Neural progenitor cell (in vitro differentiated cells): ENCODE results near the gene TREM1. TPM values are rescaled to one million over a fixed set of nuclear protein-coding genes. Genes with fewer than 3 reads are reported as not detected.

Source experiments
- DNase-seq: peaks from one replicate; pipeline ENCODE4 v3.0.0-alpha.2; 2016; ENCODE audit warnings: low spot score
- H2AFZ ChIP-seq: fragments of 200-600 bp; sonication (generic); replicated peaks from 2 replicates; pipeline ENCODE4 v1.6.1; 2016; ENCODE audit warnings: antibody characterized with exemption
- H3F3A ChIP-seq: fragments of 200-600 bp; sonication (generic); 2 replicates; pipeline ENCODE4 v1.6.1; 2016; ENCODE audit warnings: antibody characterized with exemption, low read depth
- H3K27ac ChIP-seq: fragments of 200-600 bp; sonication (generic); 2 replicates; pipeline ENCODE4 v1.5.1; 2016; ENCODE audit warnings: mild to moderate bottlenecking
- H3K27me3 ChIP-seq: fragments of 200-600 bp; sonication (generic); 2 replicates; pipeline ENCODE4 v1.6.1; 2016; ENCODE audit warnings: mild to moderate bottlenecking, moderate library complexity
- H3K36me3 ChIP-seq: fragments of 200-600 bp; sonication (generic); 2 replicates; pipeline ENCODE4 v1.5.1; 2016
- H3K4me1 ChIP-seq: fragments of 200-600 bp; sonication (generic); 2 replicates; pipeline ENCODE4 v1.6.1; 2016; ENCODE audit warnings: mixed run types
- H3K4me2 ChIP-seq: fragments of 200-600 bp; sonication (generic); 2 replicates; pipeline ENCODE4 v1.6.1; 2016
- H3K4me3 ChIP-seq: fragments of 200-600 bp; sonication (generic); 2 replicates; pipeline ENCODE4 v1.5.1; 2016
- H3K79me2 ChIP-seq: fragments of 200-600 bp; sonication (generic); 2 replicates; pipeline ENCODE4 v1.6.1; 2016; ENCODE audit warnings: low read depth
- H3K9ac ChIP-seq: fragments of 200-600 bp; sonication (generic); 2 replicates; pipeline ENCODE4 v1.6.1; 2016
- H3K9me3 ChIP-seq: fragments of 200-600 bp; sonication (generic); 2 replicates; pipeline ENCODE4 v1.5.1; 2016; ENCODE audit warnings: low read depth
- H4K20me1 ChIP-seq: fragments of 200-600 bp; sonication (generic); 2 replicates; pipeline ENCODE4 v1.6.1; 2016; ENCODE audit warnings: low read depth
- H3K27ac Mint-ChIP-seq: 3 replicates; pipeline ENCODE4 v1.8.0; 2021; ENCODE audit warnings: mixed read lengths
- H3K27me3 Mint-ChIP-seq: 2 replicates; pipeline ENCODE4 v1.8.0; 2022; ENCODE audit warnings: low read depth, mild to moderate bottlenecking, inconsistent platforms, moderate library complexity, mixed read lengths; ENCODE audit not compliant: insufficient read depth
- H3K36me3 Mint-ChIP-seq: 3 replicates; pipeline ENCODE4 v1.8.0; 2021; ENCODE audit warnings: mixed read lengths
- H3K4me1 Mint-ChIP-seq: 3 replicates; pipeline ENCODE4 v1.8.0; 2021; ENCODE audit warnings: mixed read lengths
- H3K4me3 Mint-ChIP-seq: 3 replicates; pipeline ENCODE4 v1.8.0; 2021; ENCODE audit warnings: mild to moderate bottlenecking, moderate library complexity, mixed read lengths
- H3K9me3 Mint-ChIP-seq: 3 replicates; pipeline ENCODE4 v1.8.0; 2020; ENCODE audit warnings: mixed read lengths
- EZH2 ChIP-seq: fragments of 200-600 bp; sonication (generic); IDR thresholded peaks from 2 replicates; pipeline ENCODE4 v1.6.1; 2017; ENCODE audit warnings: antibody characterized with exemption, mild to moderate bottlenecking, moderate library complexity
- EZH2phosphoT487 ChIP-seq: fragments of 200-600 bp; sonication (generic); IDR thresholded peaks from 2 replicates; pipeline ENCODE4 v1.6.1; 2017; ENCODE audit warnings: antibody characterized with exemption
- total RNA-seq: library from RNA; depleted of rRNA; stranded (reverse); fragments of >200 nt; gene quantifications from 2 replicates; pipeline ENCODE4 v1.2.3, GENCODE V29; 2015; ENCODE audit warnings: low replicate concordance
- TF ChIP-seq, protein P1 (sequence below): fragments of 200-600 bp; sonication (generic); IDR thresholded peaks from 2 replicates; pipeline ENCODE4 v1.5.1; 2017; ENCODE audit warnings: antibody characterized with exemption, mild to moderate bottlenecking

TREM1 gene
- total RNA-seq, 1 donor from 2014 or later = not detected

DNA sequence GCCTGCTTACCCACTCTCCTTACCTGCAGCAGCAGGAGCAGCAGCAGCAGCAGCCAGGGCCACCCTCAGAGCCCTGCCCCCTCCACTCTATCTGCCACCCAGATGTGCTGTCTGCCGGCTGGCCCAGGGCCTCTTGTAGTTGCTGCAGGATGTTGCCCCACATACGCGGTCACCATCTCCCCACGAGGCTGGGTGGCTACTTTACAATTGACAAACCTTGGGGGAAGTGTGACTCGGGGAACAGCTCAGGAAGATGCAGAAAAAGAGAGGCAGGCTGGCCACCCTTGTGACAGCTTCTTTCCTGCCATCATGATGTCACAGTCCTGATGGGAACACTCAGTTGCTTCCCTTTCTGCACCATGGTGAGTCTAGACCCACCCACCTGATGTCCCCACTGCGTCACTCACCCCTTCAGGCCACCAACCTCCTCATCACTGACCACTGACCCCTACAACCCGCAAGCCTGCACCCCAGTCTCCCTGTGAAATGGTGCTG lies 14.5 kb downstream of the TREM1 start:
- H3K36me3 Mint-ChIP-seq = no peaks in the 10 kb centered on the region

DNA sequence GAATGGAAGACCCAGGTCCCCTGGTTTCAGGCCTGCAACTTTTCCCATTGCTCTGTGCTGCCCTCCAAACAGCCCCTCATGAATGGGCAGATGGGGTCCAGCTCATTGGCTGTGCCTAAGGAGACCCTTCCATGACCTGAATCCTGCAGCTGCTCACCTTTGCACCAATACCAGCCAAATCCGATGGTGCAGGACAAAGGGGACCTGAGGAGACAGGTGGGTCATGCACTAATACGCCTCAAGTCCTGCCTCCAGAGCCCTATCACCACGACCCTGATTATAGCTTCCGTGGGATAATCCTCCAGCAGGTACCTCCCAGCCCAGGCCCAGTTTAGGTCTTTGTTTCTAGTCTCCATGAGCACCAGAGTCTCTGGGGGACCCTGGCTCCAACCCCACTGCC lies 16.8 kb downstream of the TREM1 start:
- Histone ChIP-seq H3K36me3 (no peaks in the 10 kb centered on the region), H3K4me3 (no peak overlapping the region), H3K4me2 (no peak overlapping the region), H3F3A (no peaks in the 10 kb centered on the region), H4K20me1 (no peaks in the 10 kb centered on the region), H3K27ac (no peak overlapping the region), H3K9me3 (no peaks in the 10 kb centered on the region), H3K79me2 (no peaks in the 10 kb centered on the region), H3K4me1 (no peaks in the 10 kb centered on the region), H2AFZ (no peak overlapping the region), H3K27me3 (no peaks in the 10 kb centered on the region), H3K9ac (no peak overlapping the region)
- Mint-ChIP-seq H3K4me1 (no peaks in the 10 kb centered on the region), H3K9me3 (no peaks in the 10 kb centered on the region), H3K4me3 (no peak overlapping the region), H3K36me3 (no peaks in the 10 kb centered on the region), H3K27me3 (peaks cover 6% of the 10 kb centered on the region), H3K27ac (no peak overlapping the region)
- TF ChIP-seq EZH2 (no peak), EZH2phosphoT487 (no peak)
- TF ChIP-seq, protein P1, sequence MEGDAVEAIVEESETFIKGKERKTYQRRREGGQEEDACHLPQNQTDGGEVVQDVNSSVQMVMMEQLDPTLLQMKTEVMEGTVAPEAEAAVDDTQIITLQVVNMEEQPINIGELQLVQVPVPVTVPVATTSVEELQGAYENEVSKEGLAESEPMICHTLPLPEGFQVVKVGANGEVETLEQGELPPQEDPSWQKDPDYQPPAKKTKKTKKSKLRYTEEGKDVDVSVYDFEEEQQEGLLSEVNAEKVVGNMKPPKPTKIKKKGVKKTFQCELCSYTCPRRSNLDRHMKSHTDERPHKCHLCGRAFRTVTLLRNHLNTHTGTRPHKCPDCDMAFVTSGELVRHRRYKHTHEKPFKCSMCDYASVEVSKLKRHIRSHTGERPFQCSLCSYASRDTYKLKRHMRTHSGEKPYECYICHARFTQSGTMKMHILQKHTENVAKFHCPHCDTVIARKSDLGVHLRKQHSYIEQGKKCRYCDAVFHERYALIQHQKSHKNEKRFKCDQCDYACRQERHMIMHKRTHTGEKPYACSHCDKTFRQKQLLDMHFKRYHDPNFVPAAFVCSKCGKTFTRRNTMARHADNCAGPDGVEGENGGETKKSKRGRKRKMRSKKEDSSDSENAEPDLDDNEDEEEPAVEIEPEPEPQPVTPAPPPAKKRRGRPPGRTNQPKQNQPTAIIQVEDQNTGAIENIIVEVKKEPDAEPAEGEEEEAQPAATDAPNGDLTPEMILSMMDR = no peak
- DNase-seq = no peak

More for the DNA sequence above, 14.5 kb downstream of the TREM1 start:
- no peaks in the 10 kb centered on the region for H3K9me3 Mint-ChIP-seq
- H4K20me1 ChIP-seq = no peaks in the 10 kb centered on the region
- no peaks in the 10 kb centered on the region for H3K4me1 ChIP-seq
- no peaks in the 10 kb centered on the region for H3K4me1 Mint-ChIP-seq
- H3K79me2 ChIP-seq = no peaks in the 10 kb centered on the region
- H3K9ac ChIP-seq = no peak overlapping the region
- H3K4me2 ChIP-seq = no peak overlapping the region
- no peak overlapping the region for H3K27ac Mint-ChIP-seq
- no peak for DNase-seq
- no peaks in the 10 kb centered on the region for H3K27me3 ChIP-seq
- H3K9me3 ChIP-seq = no peaks in the 10 kb centered on the region
- no peaks in the 10 kb centered on the region for H3K36me3 ChIP-seq
- no peaks in the 10 kb centered on the region for H3F3A ChIP-seq
- no peak overlapping the region for H2AFZ ChIP-seq
- no peak overlapping the region for H3K4me3 Mint-ChIP-seq
- H3K27ac ChIP-seq = no peak overlapping the region
- H3K4me3 ChIP-seq = no peak overlapping the region
- TF ChIP-seq, protein P1 = no peak
- no peak for TF ChIP-seq EZH2
- TF ChIP-seq EZH2phosphoT487 = no peak
- peaks cover 11% of the 10 kb centered on the region for H3K27me3 Mint-ChIP-seq

DNA sequence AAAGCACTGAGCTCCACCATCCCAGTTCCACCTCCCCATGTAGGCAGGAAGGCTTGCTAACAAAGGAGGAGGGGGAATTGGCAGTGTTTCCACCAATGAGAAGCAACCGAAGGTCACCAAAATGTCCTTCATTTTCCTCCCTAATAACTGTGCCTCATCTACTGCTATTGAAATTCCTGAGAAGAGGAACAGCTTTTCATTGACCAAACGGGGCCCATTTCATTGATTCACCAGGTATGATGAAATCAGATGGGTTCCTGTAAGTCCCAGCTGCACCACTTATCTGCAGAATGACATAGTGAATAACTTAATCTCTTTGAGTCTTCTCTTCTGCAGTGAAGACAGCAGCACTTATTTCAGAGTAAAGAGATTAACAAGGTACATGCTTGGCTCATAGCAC lies 17.3 kb downstream of the TREM1 start:
- Histone ChIP-seq H4K20me1 (no peaks in the 10 kb centered on the region), H3K36me3 (no peaks in the 10 kb centered on the region), H3K9me3 (no peaks in the 10 kb centered on the region), H3K4me2 (no peak overlapping the region), H3K27ac (no peak overlapping the region), H3F3A (no peaks in the 10 kb centered on the region), H3K27me3 (no peaks in the 10 kb centered on the region), H3K9ac (no peak overlapping the region), H2AFZ (no peak overlapping the region), H3K79me2 (no peaks in the 10 kb centered on the region), H3K4me1 (no peaks in the 10 kb centered on the region), H3K4me3 (no peak overlapping the region)
- no peak overlapping the region for H3K27ac Mint-ChIP-seq
- DNase-seq = no peak
- H3K36me3 Mint-ChIP-seq = no peaks in the 10 kb centered on the region
- H3K4me3 Mint-ChIP-seq = no peak overlapping the region
- H3K27me3 Mint-ChIP-seq = peaks cover 6% of the 10 kb centered on the region
- TF ChIP-seq, protein P1 = no peak
- no peak for TF ChIP-seq EZH2
- TF ChIP-seq EZH2phosphoT487 = no peak
- H3K4me1 Mint-ChIP-seq = no peaks in the 10 kb centered on the region
- no peaks in the 10 kb centered on the region for H3K9me3 Mint-ChIP-seq
